ENCODE data around the gene PER3.

- TF ChIP-seq E2F6 (IDR thresholded peaks at IDR 0.05) (peak; percentile 19; the same call in 1 of the 2 replicates), KDM4A (IDR thresholded peaks at IDR 0.05; ENCODE audit: low read depth, low read length, severe bottlenecking) (no peak), BACH1 (IDR thresholded peaks at IDR 0.05; ENCODE audit: low read length) (no peak), USF2 (IDR thresholded peaks at IDR 0.05; ENCODE audit: low read length) (no peak), CTCF (IDR thresholded peaks at IDR 0.05; ENCODE audit: control extremely low read depth in 1 of 3, insufficient read depth in 1 of 3, low read depth in 1 of 3, low read length in 3 of 3) (no peak), POLR2AphosphoS5 (IDR thresholded peaks at IDR 0.05; ENCODE audit: low read depth, low read length) (no peak), KDM1A (IDR thresholded peaks at IDR 0.05; ENCODE audit: borderline replicate concordance, low read length) (no peak), POLR2A (IDR thresholded peaks at IDR 0.05; ENCODE audit: control extremely low read depth in 1 of 2, low read depth in 2 of 2, low read length in 2 of 2) (no peak)
These were observed 101.7 kb downstream of the PER3 start for GRCh38 chr1:7885513-7886404.

Measured in H1 (cell line).